ENCODE results near the gene FAM13B.

Gene FAM13B

GRCh38 chr5:137937994-137938750, 94.7 kb downstream of the FAM13B start:
- H3K9me3 ChIP-seq (ENCODE audit: low read depth, low read length): no peaks in the 10 kb centered on the region
- H3K36me3 ChIP-seq (ENCODE audit: insufficient read depth, low read length): peaks cover 46% of the 10 kb centered on the region
- DNase-seq (ENCODE audit: low read depth, low spot score): no peak
- TF ChIP-seq EZH2 (IDR thresholded peaks at IDR 0.05) (no peak), POLR2AphosphoS5 (IDR thresholded peaks at IDR 0.05; ENCODE audit: borderline replicate concordance, low read depth, low read length) (no peak)
- no peak overlapping the region for H3K9ac ChIP-seq (ENCODE audit: insufficient read length)
- no peak overlapping the region for H3K4me3 ChIP-seq
- no peak overlapping the region for H3K27ac ChIP-seq

- Histone ChIP-seq H3K27ac (no peak overlapping the region), H3K4me3 (no peak overlapping the region), H3K9ac (ENCODE audit: insufficient read length) (no peak overlapping the region), H3K9me3 (ENCODE audit: low read depth, low read length) (no peaks in the 10 kb centered on the region), H3K36me3 (ENCODE audit: insufficient read depth, low read length) (peaks cover 24% of the 10 kb centered on the region)
- TF ChIP-seq EZH2 (IDR thresholded peaks at IDR 0.05): no peak
- TF ChIP-seq POLR2AphosphoS5 (IDR thresholded peaks at IDR 0.05; ENCODE audit: borderline replicate concordance, low read depth, low read length): no peak
- no peak for TF ChIP-seq FOXP2 (optimal IDR thresholded peaks at IDR 0.05; ENCODE audit: control extremely low read depth, extremely low read length, insufficient read depth)
- DNase-seq (ENCODE audit: low read depth, low spot score): no peak
These were observed 97.2 kb downstream of the FAM13B start for GRCh38 chr5:137935694-137936093.

GRCh38 chr5:137935190-137935589, 97.7 kb downstream of the FAM13B start:
- Histone ChIP-seq H3K36me3 (ENCODE audit: insufficient read depth, low read length) (peaks cover 20% of the 10 kb centered on the region), H3K27ac (no peak overlapping the region), H3K9me3 (ENCODE audit: low read depth, low read length) (no peaks in the 10 kb centered on the region), H3K9ac (ENCODE audit: insufficient read length) (no peak overlapping the region), H3K4me3 (no peak overlapping the region)
- no peak for TF ChIP-seq POLR2AphosphoS5 (IDR thresholded peaks at IDR 0.05; ENCODE audit: borderline replicate concordance, low read depth, low read length)
- TF ChIP-seq FOXP2 (optimal IDR thresholded peaks at IDR 0.05; ENCODE audit: control extremely low read depth, extremely low read length, insufficient read depth): no peak
- no peak for TF ChIP-seq EZH2 (IDR thresholded peaks at IDR 0.05)
- DNase-seq (ENCODE audit: low read depth, low spot score): no peak

- H3K27ac ChIP-seq: no peak overlapping the region; the same call in 1 of the 2 replicates
These were observed 99.4 kb downstream of the FAM13B start for GRCh38 chr5:137933491-137933911.

GRCh38 chr5:137932800-137933199, 100.1 kb downstream of the FAM13B start:
- Histone ChIP-seq H3K27ac (no peak overlapping the region), H3K9ac (ENCODE audit: insufficient read length) (no peak overlapping the region), H3K4me3 (no peak overlapping the region), H3K36me3 (ENCODE audit: insufficient read depth, low read length) (no peaks in the 10 kb centered on the region), H3K9me3 (ENCODE audit: low read depth, low read length) (no peaks in the 10 kb centered on the region)
- no peak for TF ChIP-seq EZH2 (IDR thresholded peaks at IDR 0.05)
- no peak for TF ChIP-seq POLR2AphosphoS5 (IDR thresholded peaks at IDR 0.05; ENCODE audit: borderline replicate concordance, low read depth, low read length)
- TF ChIP-seq FOXP2 (optimal IDR thresholded peaks at IDR 0.05; ENCODE audit: control extremely low read depth, extremely low read length, insufficient read depth): no peak
- DNase-seq (ENCODE audit: low read depth, low spot score): no peak

More at GRCh38 chr5:137933491-137933911, 99.4 kb downstream of the FAM13B start:
- TF ChIP-seq FOXP2 (optimal IDR thresholded peaks at IDR 0.05; ENCODE audit: control extremely low read depth, extremely low read length, insufficient read depth) (no peak), EZH2 (IDR thresholded peaks at IDR 0.05) (no peak), POLR2AphosphoS5 (IDR thresholded peaks at IDR 0.05; ENCODE audit: borderline replicate concordance, low read depth, low read length) (no peak)
- no peak overlapping the region for H3K9ac ChIP-seq (ENCODE audit: insufficient read length)
- peaks cover 3% of the 10 kb centered on the region for H3K36me3 ChIP-seq (ENCODE audit: insufficient read depth, low read length)
- no peak overlapping the region for H3K4me3 ChIP-seq
- no peaks in the 10 kb centered on the region for H3K9me3 ChIP-seq (ENCODE audit: low read depth, low read length)
- no peak for DNase-seq (ENCODE audit: low read depth, low spot score)

GRCh38 chr5:137923856-137924255, 109.0 kb downstream of the FAM13B start:
- no peak overlapping the region for H3K27ac ChIP-seq
- no peak for TF ChIP-seq POLR2AphosphoS5 (IDR thresholded peaks at IDR 0.05; ENCODE audit: borderline replicate concordance, low read depth, low read length)
- no peak for TF ChIP-seq FOXP2 (optimal IDR thresholded peaks at IDR 0.05; ENCODE audit: control extremely low read depth, extremely low read length, insufficient read depth)
- no peak for TF ChIP-seq EZH2 (IDR thresholded peaks at IDR 0.05)
- no peaks in the 10 kb centered on the region for H3K36me3 ChIP-seq (ENCODE audit: insufficient read depth, low read length)
- DNase-seq (ENCODE audit: low read depth, low spot score): no peak
- H3K4me3 ChIP-seq: no peak overlapping the region
- no peak overlapping the region for H3K9ac ChIP-seq (ENCODE audit: insufficient read length)
- H3K9me3 ChIP-seq (ENCODE audit: low read depth, low read length): no peaks in the 10 kb centered on the region

GRCh38 chr5:137921931-137922330, 110.9 kb downstream of the FAM13B start:
- DNase-seq (ENCODE audit: low read depth, low spot score): no peak
- no peak overlapping the region for H3K27ac ChIP-seq
- no peak overlapping the region for H3K4me3 ChIP-seq
- TF ChIP-seq POLR2AphosphoS5 (IDR thresholded peaks at IDR 0.05; ENCODE audit: borderline replicate concordance, low read depth, low read length) (no peak), EZH2 (IDR thresholded peaks at IDR 0.05) (no peak), FOXP2 (optimal IDR thresholded peaks at IDR 0.05; ENCODE audit: control extremely low read depth, extremely low read length, insufficient read depth) (no peak)
- H3K9me3 ChIP-seq (ENCODE audit: low read depth, low read length): no peaks in the 10 kb centered on the region; the same call in 1 of the 2 replicates
- H3K9ac ChIP-seq (ENCODE audit: insufficient read length): no peak overlapping the region
- no peaks in the 10 kb centered on the region for H3K36me3 ChIP-seq (ENCODE audit: insufficient read depth, low read length)

GRCh38 chr5:137916923-137917322, 116.0 kb downstream of the FAM13B start:
- Histone ChIP-seq H3K36me3 (ENCODE audit: insufficient read depth, low read length) (no peaks in the 10 kb centered on the region), H3K9me3 (ENCODE audit: low read depth, low read length) (no peaks in the 10 kb centered on the region; the same call in 1 of the 2 replicates), H3K9ac (ENCODE audit: insufficient read length) (no peak overlapping the region), H3K27ac (no peak overlapping the region), H3K4me3 (no peak overlapping the region)
- DNase-seq (ENCODE audit: low read depth, low spot score): no peak
- no peak for TF ChIP-seq POLR2AphosphoS5 (IDR thresholded peaks at IDR 0.05; ENCODE audit: borderline replicate concordance, low read depth, low read length)
- no peak for TF ChIP-seq EZH2 (IDR thresholded peaks at IDR 0.05)
- TF ChIP-seq FOXP2 (optimal IDR thresholded peaks at IDR 0.05; ENCODE audit: control extremely low read depth, extremely low read length, insufficient read depth): no peak
